Measurements from ENCODE around the gene MCEE.

DNA sequence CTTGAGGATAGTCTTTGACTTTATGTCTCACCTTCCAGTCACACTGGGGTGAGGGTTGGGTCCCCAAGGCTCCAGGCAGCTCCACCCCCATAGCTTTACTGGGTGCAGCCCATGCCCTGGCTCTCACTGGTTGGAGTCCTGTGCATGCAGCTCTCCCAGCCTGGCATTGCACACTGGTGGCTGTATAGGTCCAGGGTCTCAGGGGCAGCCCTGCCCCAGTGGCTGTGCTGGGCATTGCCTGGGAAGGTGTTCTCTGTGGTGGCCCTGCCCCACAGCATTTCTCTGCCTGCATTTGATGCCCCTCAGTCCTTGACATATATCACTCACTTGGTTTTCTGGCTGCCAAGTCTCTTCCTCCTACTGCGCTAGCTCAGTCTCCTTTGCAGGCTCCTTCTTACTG, 21.6 kb upstream of the MCEE start:
- TF ChIP-seq, protein P1, sequence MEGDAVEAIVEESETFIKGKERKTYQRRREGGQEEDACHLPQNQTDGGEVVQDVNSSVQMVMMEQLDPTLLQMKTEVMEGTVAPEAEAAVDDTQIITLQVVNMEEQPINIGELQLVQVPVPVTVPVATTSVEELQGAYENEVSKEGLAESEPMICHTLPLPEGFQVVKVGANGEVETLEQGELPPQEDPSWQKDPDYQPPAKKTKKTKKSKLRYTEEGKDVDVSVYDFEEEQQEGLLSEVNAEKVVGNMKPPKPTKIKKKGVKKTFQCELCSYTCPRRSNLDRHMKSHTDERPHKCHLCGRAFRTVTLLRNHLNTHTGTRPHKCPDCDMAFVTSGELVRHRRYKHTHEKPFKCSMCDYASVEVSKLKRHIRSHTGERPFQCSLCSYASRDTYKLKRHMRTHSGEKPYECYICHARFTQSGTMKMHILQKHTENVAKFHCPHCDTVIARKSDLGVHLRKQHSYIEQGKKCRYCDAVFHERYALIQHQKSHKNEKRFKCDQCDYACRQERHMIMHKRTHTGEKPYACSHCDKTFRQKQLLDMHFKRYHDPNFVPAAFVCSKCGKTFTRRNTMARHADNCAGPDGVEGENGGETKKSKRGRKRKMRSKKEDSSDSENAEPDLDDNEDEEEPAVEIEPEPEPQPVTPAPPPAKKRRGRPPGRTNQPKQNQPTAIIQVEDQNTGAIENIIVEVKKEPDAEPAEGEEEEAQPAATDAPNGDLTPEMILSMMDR (IDR thresholded peaks at IDR 0.05) = no peak
- no peak for TF ChIP-seq POLR2A (IDR thresholded peaks at IDR 0.05)
- TF ChIP-seq EP300 (IDR thresholded peaks at IDR 0.05) = no peak

All from ovary (tissue), 3 donors.